ENCODE data around the gene ERCC6L2.

Gene ERCC6L2

GRCh38 chr9:95978106-95978505 is 102.6 kb downstream of the ERCC6L2 start:
- no peak overlapping the region for H4K8ac ChIP-seq (ENCODE audit: low read depth, low read length)
- no peak overlapping the region for H2AK5ac ChIP-seq (ENCODE audit: low read length)
- no peaks in the 10 kb centered on the region for H3K79me1 ChIP-seq (ENCODE audit: low read length)
- no peak overlapping the region for H4K5ac ChIP-seq (ENCODE audit: low read length)
- no peaks in the 10 kb centered on the region for H3K4me1 ChIP-seq (ENCODE audit: control insufficient read depth, low read depth, low read length)
- H3K4me2 ChIP-seq (ENCODE audit: low read length), result no peak overlapping the region
- H3K27me3 ChIP-seq (ENCODE audit: insufficient read depth, low read length, poor library complexity), result no peaks in the 10 kb centered on the region
- H2BK5ac ChIP-seq (ENCODE audit: low read length), result no peak overlapping the region
- H3K18ac ChIP-seq (ENCODE audit: low read length), result no peak overlapping the region
- no peak overlapping the region for H3K9ac ChIP-seq (ENCODE audit: low read length)
- H3K56ac ChIP-seq (ENCODE audit: low read length), result no peak overlapping the region
- WGBS (ENCODE audit: extremely low coverage, insufficient coverage, low lambda C conversion rate), result no CpG with 5 or more reads among the region's 4 CpGs
- H3K4me3 ChIP-seq (ENCODE audit: low read length), result no peak overlapping the region
- H2BK120ac ChIP-seq (ENCODE audit: low read depth, low read length), result no peak overlapping the region
- H3K79me2 ChIP-seq (ENCODE audit: control insufficient read depth, insufficient read depth, low read length), result no peaks in the 10 kb centered on the region
- no peak overlapping the region for H3K27ac ChIP-seq (ENCODE audit: low read depth, low read length)
- no peak overlapping the region for H2BK15ac ChIP-seq (replicated peaks; ENCODE audit: low read depth)
- DNase-seq, result no peak
- H3K4ac ChIP-seq (ENCODE audit: low read depth, low read length), result no peak overlapping the region
- no peak overlapping the region for H3K23ac ChIP-seq (ENCODE audit: low read length)
- H3K36me3 ChIP-seq (ENCODE audit: control insufficient read depth, insufficient read depth, low read length), result no peaks in the 10 kb centered on the region

- Histone ChIP-seq H3K56ac (ENCODE audit: low read length) (no peak overlapping the region), H4K8ac (ENCODE audit: low read depth, low read length) (no peak overlapping the region), H3K18ac (ENCODE audit: low read length) (no peak overlapping the region), H3K9ac (ENCODE audit: low read length) (no peak overlapping the region), H3K4me1 (ENCODE audit: control insufficient read depth, low read depth, low read length) (no peaks in the 10 kb centered on the region), H3K27ac (ENCODE audit: low read depth, low read length) (no peak overlapping the region), H3K4me2 (ENCODE audit: low read length) (no peak overlapping the region), H4K5ac (ENCODE audit: low read length) (no peak overlapping the region), H2AK5ac (ENCODE audit: low read length) (no peak overlapping the region), H3K23ac (ENCODE audit: low read length) (no peak overlapping the region), H3K4me3 (ENCODE audit: low read length) (no peak overlapping the region), H2BK15ac (replicated peaks; ENCODE audit: low read depth) (no peak overlapping the region), H2BK120ac (ENCODE audit: low read depth, low read length) (no peak overlapping the region), H2BK5ac (ENCODE audit: low read length) (no peak overlapping the region), H3K27me3 (ENCODE audit: insufficient read depth, low read length, poor library complexity) (no peaks in the 10 kb centered on the region), H3K79me2 (ENCODE audit: control insufficient read depth, insufficient read depth, low read length) (no peaks in the 10 kb centered on the region), H3K4ac (ENCODE audit: low read depth, low read length) (no peak overlapping the region), H3K79me1 (ENCODE audit: low read length) (no peaks in the 10 kb centered on the region), H3K36me3 (ENCODE audit: control insufficient read depth, insufficient read depth, low read length) (no peaks in the 10 kb centered on the region)
- DNase-seq, result no peak
- no CpG with 5 or more reads among the region's 4 CpGs for WGBS (ENCODE audit: extremely low coverage, insufficient coverage, low lambda C conversion rate)
Measured at GRCh38 chr9:95979446-95979845, 104.0 kb downstream of the ERCC6L2 start.

DNA sequence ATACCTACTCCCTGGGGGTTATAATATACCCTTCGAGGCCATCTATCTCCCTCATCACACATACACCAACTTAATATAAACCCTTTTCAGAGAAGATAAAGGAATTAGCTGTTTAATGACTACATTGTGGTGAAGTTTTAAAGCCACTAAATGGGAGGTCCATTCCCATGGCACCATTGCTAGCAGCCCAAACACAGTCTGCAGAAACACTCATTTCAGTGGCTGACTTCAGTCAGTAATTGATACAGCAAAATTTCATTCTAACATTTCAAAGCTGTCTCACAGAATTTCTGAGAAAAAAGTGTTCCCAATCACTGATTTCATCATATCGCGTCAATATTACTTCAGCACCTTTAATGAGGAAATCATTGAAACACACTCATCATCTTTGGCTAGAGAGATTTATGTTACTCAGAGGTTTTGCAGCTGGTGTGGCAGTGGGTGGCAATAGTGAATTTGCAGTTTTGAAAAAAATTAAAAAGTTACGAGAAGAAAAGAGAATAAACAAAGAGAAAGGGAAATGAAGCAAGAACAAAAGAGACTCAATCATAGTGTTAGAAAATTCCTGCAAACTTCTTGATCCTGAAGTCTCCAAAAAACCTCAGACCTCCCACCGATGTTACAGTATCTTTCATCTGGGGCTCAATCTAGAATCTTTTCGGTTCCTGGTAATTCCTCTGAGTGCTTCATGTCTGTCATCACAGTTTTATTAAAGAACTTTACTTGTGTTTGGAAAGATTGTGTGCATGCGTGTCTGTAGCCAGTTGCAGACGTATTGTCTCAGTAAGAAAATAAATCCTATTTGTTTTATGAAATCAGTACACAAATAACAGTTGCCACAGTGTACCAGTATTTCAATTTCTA is 105.0 kb downstream of the ERCC6L2 start:
- no peak overlapping the region for H3K9ac ChIP-seq (ENCODE audit: low read length)
- H2BK5ac ChIP-seq (ENCODE audit: low read length), result no peak overlapping the region
- H3K56ac ChIP-seq (ENCODE audit: low read length), result no peak overlapping the region
- H3K18ac ChIP-seq (ENCODE audit: low read length), result no peak overlapping the region
- no peak overlapping the region for H3K4me2 ChIP-seq (ENCODE audit: low read length)
- H3K27ac ChIP-seq (ENCODE audit: low read depth, low read length), result no peak overlapping the region
- no peak overlapping the region for H3K4me3 ChIP-seq (ENCODE audit: low read length)
- no peak overlapping the region for H3K23ac ChIP-seq (ENCODE audit: low read length)
- H3K4ac ChIP-seq (ENCODE audit: low read depth, low read length), result no peak overlapping the region
- H3K79me1 ChIP-seq (ENCODE audit: low read length), result no peaks in the 10 kb centered on the region
- 100% methylated on average over 1 of the region's 8 CpGs for WGBS (ENCODE audit: extremely low coverage, insufficient coverage, low lambda C conversion rate)
- no peaks in the 10 kb centered on the region for H3K79me2 ChIP-seq (ENCODE audit: control insufficient read depth, insufficient read depth, low read length)
- no peak overlapping the region for H2AK5ac ChIP-seq (ENCODE audit: low read length)
- DNase-seq, result no peak
- no peak overlapping the region for H4K5ac ChIP-seq (ENCODE audit: low read length)
- no peaks in the 10 kb centered on the region for H3K36me3 ChIP-seq (ENCODE audit: control insufficient read depth, insufficient read depth, low read length)
- H2BK120ac ChIP-seq (ENCODE audit: low read depth, low read length), result no peak overlapping the region
- H4K8ac ChIP-seq (ENCODE audit: low read depth, low read length), result no peak overlapping the region
- H2BK15ac ChIP-seq (replicated peaks; ENCODE audit: low read depth), result peak overlapping the region; percentile 57
- H3K4me1 ChIP-seq (ENCODE audit: control insufficient read depth, low read depth, low read length), result no peaks in the 10 kb centered on the region
- H3K27me3 ChIP-seq (ENCODE audit: insufficient read depth, low read length, poor library complexity), result no peaks in the 10 kb centered on the region

- Histone ChIP-seq H3K79me2 (ENCODE audit: control insufficient read depth, insufficient read depth, low read length) (no peaks in the 10 kb centered on the region), H4K5ac (ENCODE audit: low read length) (no peak overlapping the region), H3K56ac (ENCODE audit: low read length) (no peak overlapping the region), H3K27me3 (ENCODE audit: insufficient read depth, low read length, poor library complexity) (no peaks in the 10 kb centered on the region), H2AK5ac (ENCODE audit: low read length) (no peak overlapping the region), H3K4me3 (ENCODE audit: low read length) (no peak overlapping the region), H3K79me1 (ENCODE audit: low read length) (no peaks in the 10 kb centered on the region), H2BK120ac (ENCODE audit: low read depth, low read length) (no peak overlapping the region), H3K4ac (ENCODE audit: low read depth, low read length) (no peak overlapping the region), H3K4me1 (ENCODE audit: control insufficient read depth, low read depth, low read length) (no peaks in the 10 kb centered on the region), H3K27ac (ENCODE audit: low read depth, low read length) (no peak overlapping the region), H3K36me3 (ENCODE audit: control insufficient read depth, insufficient read depth, low read length) (no peaks in the 10 kb centered on the region), H2BK5ac (ENCODE audit: low read length) (no peak overlapping the region), H3K9ac (ENCODE audit: low read length) (no peak overlapping the region), H3K23ac (ENCODE audit: low read length) (no peak overlapping the region), H4K8ac (ENCODE audit: low read depth, low read length) (no peak overlapping the region), H3K18ac (ENCODE audit: low read length) (no peak overlapping the region), H3K4me2 (ENCODE audit: low read length) (no peak overlapping the region), H2BK15ac (replicated peaks; ENCODE audit: low read depth) (no peak overlapping the region)
- no CpG with 5 or more reads among the region's 5 CpGs for whole genome bisulfite sequencing (ENCODE audit: extremely low coverage, insufficient coverage, low lambda C conversion rate)
- DNase-seq, result no peak
Measured at GRCh38 chr9:95981761-95982390, 106.4 kb downstream of the ERCC6L2 start.

- no peak overlapping the region for H3K4ac ChIP-seq (ENCODE audit: low read depth, low read length)
- no peak overlapping the region for H4K5ac ChIP-seq (ENCODE audit: low read length)
- no peaks in the 10 kb centered on the region for H3K79me1 ChIP-seq (ENCODE audit: low read length)
- no peak for DNase-seq
- no peak overlapping the region for H2BK5ac ChIP-seq (ENCODE audit: low read length)
- no peaks in the 10 kb centered on the region for H3K79me2 ChIP-seq (ENCODE audit: control insufficient read depth, insufficient read depth, low read length)
- H3K4me3 ChIP-seq (ENCODE audit: low read length), result no peak overlapping the region
- no peak overlapping the region for H3K4me2 ChIP-seq (ENCODE audit: low read length)
- H4K8ac ChIP-seq (ENCODE audit: low read depth, low read length), result no peak overlapping the region
- no peak overlapping the region for H3K56ac ChIP-seq (ENCODE audit: low read length)
- H3K18ac ChIP-seq (ENCODE audit: low read length), result no peak overlapping the region
- no peak overlapping the region for H3K27ac ChIP-seq (ENCODE audit: low read depth, low read length)
- no peaks in the 10 kb centered on the region for H3K4me1 ChIP-seq (ENCODE audit: control insufficient read depth, low read depth, low read length)
- no peak overlapping the region for H3K23ac ChIP-seq (ENCODE audit: low read length)
- no peaks in the 10 kb centered on the region for H3K27me3 ChIP-seq (ENCODE audit: insufficient read depth, low read length, poor library complexity)
- no peak overlapping the region for H2AK5ac ChIP-seq (ENCODE audit: low read length)
- no peaks in the 10 kb centered on the region for H3K36me3 ChIP-seq (ENCODE audit: control insufficient read depth, insufficient read depth, low read length)
- no CpG with 5 or more reads among the region's 3 CpGs for WGBS (ENCODE audit: extremely low coverage, insufficient coverage, low lambda C conversion rate)
- H2BK120ac ChIP-seq (ENCODE audit: low read depth, low read length), result no peak overlapping the region
- no peak overlapping the region for H3K9ac ChIP-seq (ENCODE audit: low read length)
- no peak overlapping the region for H2BK15ac ChIP-seq (replicated peaks; ENCODE audit: low read depth)
Measured at GRCh38 chr9:95985440-95986055, 110.1 kb downstream of the ERCC6L2 start.
